ENCODE data around the gene HRH4. TPM values are rescaled to one million over a fixed set of nuclear protein-coding genes. Genes with fewer than 3 reads are reported as not detected.

Gene HRH4
- total and polyA plus RNA-seq, 10 donors, result 0.02 to 1.8 (median 0.76) TPM; not detected in 2

DNA sequence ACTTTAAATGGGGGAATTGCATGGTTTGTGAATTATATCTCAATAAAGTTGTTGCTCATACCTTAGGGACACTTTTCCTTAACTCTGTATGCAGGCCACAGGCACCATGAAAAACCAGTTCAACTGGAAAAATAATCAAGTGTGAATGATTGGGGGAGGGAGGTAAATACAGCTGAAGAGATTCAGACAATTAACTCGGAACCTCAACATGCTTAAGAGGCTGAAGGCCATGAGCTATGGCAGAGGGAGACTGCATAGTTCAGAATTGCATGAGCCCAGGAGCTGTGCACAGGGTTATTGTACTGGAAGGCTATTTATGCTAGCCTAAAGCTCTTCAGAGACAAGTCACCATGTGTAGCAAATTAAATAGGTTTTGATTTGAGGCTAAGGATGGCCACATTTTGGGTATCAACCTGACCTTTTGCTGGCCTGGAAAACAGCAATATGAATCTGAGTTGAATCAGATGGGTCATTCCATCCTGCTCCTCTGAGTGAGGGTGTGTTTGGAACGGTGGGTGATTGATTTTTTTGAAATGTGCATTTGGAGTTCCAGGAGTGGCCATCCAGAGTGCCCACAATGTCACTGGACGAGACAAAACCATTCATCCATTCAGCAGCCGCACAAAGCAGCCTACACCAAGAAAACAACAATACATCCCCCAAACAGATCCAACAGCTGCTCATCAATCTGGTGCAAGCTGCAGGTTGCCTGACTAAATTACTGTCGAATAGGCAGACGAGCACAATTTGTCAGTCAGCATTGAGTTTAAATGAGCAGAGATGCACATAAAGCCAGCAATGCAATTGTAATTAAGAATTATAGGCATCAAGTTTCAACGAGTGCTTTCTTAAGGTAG, 42.5 kb downstream of the HRH4 start:
- no peaks in the 10 kb centered on the region for H3K27me3 ChIP-seq (replicated peaks in 1 of 7)
- no peaks in the 10 kb centered on the region for H3K9me3 ChIP-seq
- no peaks in the 10 kb centered on the region for H3K36me3 ChIP-seq
- H3K4me1 ChIP-seq, result no peaks in the 10 kb centered on the region
- H3K4me3 ChIP-seq, result no peak overlapping the region
- H3K27ac ChIP-seq, result no peak overlapping the region
- TF ChIP-seq CTCF (IDR thresholded peaks at IDR 0.05 in 8 of 11, conservative IDR thresholded peaks at IDR 0.05 in 3 of 11) (no peak), POLR2AphosphoS5 (IDR thresholded peaks at IDR 0.05) (no peak), POLR2A (IDR thresholded peaks at IDR 0.05) (no peak)
- DNase-seq, result no peak
- intact Hi-C loops (cut with DNase I; ENCODE audit: low total_unique reads), result no loop called here
- 84 to 91% (median 86%) methylated on average over 7 of the region's 7 CpGs for WGBS, 5 donors

- intact Hi-C loops (cut with DNase I; ENCODE audit: low total_unique reads), result no loop called here
- no peak for TF ChIP-seq POLR2A (IDR thresholded peaks at IDR 0.05)
- Histone ChIP-seq H3K27me3 (replicated peaks in 1 of 7) (no peaks in the 10 kb centered on the region), H3K27ac (no peak overlapping the region), H3K4me1 (no peaks in the 10 kb centered on the region), H3K36me3 (no peaks in the 10 kb centered on the region), H3K9me3 (no peaks in the 10 kb centered on the region), H3K4me3 (no peak overlapping the region)
- DNase-seq, result no peak
- 87 to 90% (median 89%) methylated on average over 4 of the region's 4 CpGs for WGBS, 5 donors
Observed at GRCh38 chr18:24504401-24504800, 44.0 kb downstream of the HRH4 start.

DNA sequence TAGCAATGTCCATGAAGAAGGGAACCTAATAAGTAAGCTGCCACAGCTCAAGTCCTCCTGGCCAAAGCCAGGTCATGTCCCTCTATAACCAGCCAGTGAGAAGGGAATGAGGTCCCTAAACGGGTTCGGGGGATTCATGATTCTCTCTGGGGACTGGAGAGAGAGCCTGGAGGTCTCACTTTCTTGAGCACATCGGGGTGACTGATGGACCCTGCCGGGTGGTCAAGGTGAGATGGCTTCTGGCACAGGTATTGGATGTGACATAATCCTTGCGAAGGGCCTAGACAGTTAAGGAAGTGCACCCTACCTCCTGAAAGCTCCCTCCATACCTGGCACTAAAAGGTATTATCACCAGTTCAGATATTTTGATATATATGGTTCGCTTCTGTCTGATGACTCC, 45.7 kb downstream of the HRH4 start:
- Histone ChIP-seq H3K4me1 (no peaks in the 10 kb centered on the region), H3K27me3 (replicated peaks in 1 of 7) (no peaks in the 10 kb centered on the region), H3K4me3 (no peak overlapping the region), H3K36me3 (no peaks in the 10 kb centered on the region), H3K9me3 (no peaks in the 10 kb centered on the region), H3K27ac (no peak overlapping the region)
- intact Hi-C loops (cut with DNase I; ENCODE audit: low total_unique reads), result no loop called here
- no peak for DNase-seq
- WGBS, 5 donors, result 90 to 93% (median 93%) methylated on average over 6 of the region's 6 CpGs
- TF ChIP-seq CTCF (IDR thresholded peaks at IDR 0.05 in 8 of 11, conservative IDR thresholded peaks at IDR 0.05 in 3 of 11), result no peak
- no peak for TF ChIP-seq POLR2AphosphoS5 (IDR thresholded peaks at IDR 0.05)
- TF ChIP-seq POLR2A (IDR thresholded peaks at IDR 0.05), result no peak

GRCh38 chr18:24509435-24509834, 49.0 kb downstream of the HRH4 start:
- Histone ChIP-seq H3K4me3 (no peak overlapping the region), H3K9me3 (no peaks in the 10 kb centered on the region), H3K4me1 (no peaks in the 10 kb centered on the region), H3K27ac (no peak overlapping the region), H3K27me3 (replicated peaks in 1 of 7) (no peaks in the 10 kb centered on the region), H3K36me3 (no peaks in the 10 kb centered on the region)
- 79 to 97% (median 93%) methylated on average over 1 of the region's 1 CpG for WGBS, 5 donors
- DNase-seq, result no peak
- intact Hi-C loops (cut with DNase I; ENCODE audit: low total_unique reads), result no loop called here
- no peak for TF ChIP-seq POLR2AphosphoS5 (IDR thresholded peaks at IDR 0.05)
- no peak for TF ChIP-seq CTCF (IDR thresholded peaks at IDR 0.05 in 8 of 11, conservative IDR thresholded peaks at IDR 0.05 in 3 of 11)
- TF ChIP-seq POLR2A (IDR thresholded peaks at IDR 0.05), result no peak
